CD14-positive monocyte (primary cell): ENCODE results near the gene PPIG. TPM values are rescaled to one million over a fixed set of nuclear protein-coding genes. Genes with fewer than 3 reads are reported as not detected.

ENCODE experiments used
- DNase-seq, 3 donors: peaks; one replicate each; pipeline ENCODE4 v3.0.0-alpha.2; 2011 to 2022
- H2AFZ ChIP-seq: 2 replicates; pipeline ENCODE4 v1.6.0; 2012; ENCODE audit warnings: mild to moderate bottlenecking, low read depth, low read length, inconsistent platforms; ENCODE audit not compliant: insufficient read depth, poor library complexity, severe bottlenecking
- H3K27ac ChIP-seq, 2 donors: 1 replicate in 1 of 2; 2 replicates in 1 of 2; pipeline ENCODE4 v1.5.1; 2012 to 2013; ENCODE audit warnings: low read length in 2 of 2, control low read depth in 1 of 2, inconsistent platforms in 1 of 2, low read depth in 1 of 2, mild to moderate bottlenecking in 1 of 2
- H3K27me3 ChIP-seq, 2 donors: one replicate each; pipeline versions ENCODE4 v1.6.0 to v1.6.1; 2011 to 2013; ENCODE audit warnings: low read length in 2 of 2; ENCODE audit not compliant: control insufficient read depth in 2 of 2, insufficient read depth in 2 of 2
- H3K36me3 ChIP-seq, 2 donors: replicated peaks in 1 of 2; 1 replicate in 1 of 2; 2 replicates in 1 of 2; pipeline versions ENCODE4 v1.5.1 to v1.6.1; 2012 to 2013; ENCODE audit warnings: low read length in 2 of 2, control low read depth in 1 of 2, inconsistent platforms in 1 of 2, mild to moderate bottlenecking in 1 of 2; ENCODE audit not compliant: insufficient read depth in 2 of 2, control insufficient read depth in 1 of 2
- H3K4me1 ChIP-seq, 2 donors: 1 replicate in 1 of 2; 2 replicates in 1 of 2; pipeline versions ENCODE4 v1.5.1 to v1.6.1; 2012 to 2013; ENCODE audit warnings: low read length in 2 of 2, control low read depth in 1 of 2, inconsistent platforms in 1 of 2, mild to moderate bottlenecking in 1 of 2, moderate library complexity in 1 of 2; ENCODE audit not compliant: insufficient read depth in 2 of 2, control insufficient read depth in 1 of 2
- H3K4me2 ChIP-seq: replicated peaks from 2 replicates; pipeline ENCODE3; 2012; ENCODE audit warnings: low read length, moderate library complexity, mild to moderate bottlenecking; ENCODE audit not compliant: poor library complexity, severe bottlenecking; ENCODE audit errors: extremely low read depth
- H3K4me3 ChIP-seq, 3 experiments: fragments of 200-600 bp in 1 of 3; sonication (generic) in 1 of 3; replicated peaks in 1 of 3; 1 replicate in 2 of 3; 2 replicates in 1 of 3; pipeline ENCODE4 v1.5.1; 2011 to 2013; ENCODE audit warnings: low read length in 3 of 3, mild to moderate bottlenecking in 3 of 3, control low read depth in 2 of 3, low read depth in 2 of 3, inconsistent platforms in 1 of 3, moderate library complexity in 1 of 3
- H3K79me2 ChIP-seq: 2 replicates; pipeline ENCODE4 v1.6.0; 2012; ENCODE audit warnings: mild to moderate bottlenecking, control low read depth, inconsistent platforms, low read length, moderate library complexity; ENCODE audit not compliant: insufficient read depth
- H3K9ac ChIP-seq: 2 replicates; pipeline ENCODE4 v1.6.0; 2017; ENCODE audit warnings: low read length, mild to moderate bottlenecking; ENCODE audit not compliant: insufficient read depth, poor library complexity, severe bottlenecking
- H3K9me3 ChIP-seq, 2 donors: replicated peaks in 1 of 2; 1 replicate in 1 of 2; 2 replicates in 1 of 2; pipeline versions ENCODE4 v1.5.1 to v1.6.1; 2012 to 2013; ENCODE audit warnings: low read length in 2 of 2, control low read depth in 1 of 2; ENCODE audit not compliant: control insufficient read depth in 1 of 2, insufficient read depth in 1 of 2
- H4K20me1 ChIP-seq: 2 replicates; pipeline ENCODE4 v1.6.0; 2012; ENCODE audit warnings: mild to moderate bottlenecking, low read length, control low read depth, moderate library complexity; ENCODE audit not compliant: insufficient read depth
- H3K27ac Mint-ChIP-seq, 7 donors: one replicate each; pipeline ENCODE4 v1.8.0; 2020; ENCODE audit warnings: mild to moderate bottlenecking in 7 of 7, mixed read lengths in 7 of 7, moderate library complexity in 6 of 7, inconsistent platforms in 2 of 7
- H3K27me3 Mint-ChIP-seq, 3 donors: one replicate each; pipeline ENCODE4 v1.8.0; 2021 to 2022; ENCODE audit warnings: low read depth in 3 of 3, mild to moderate bottlenecking in 3 of 3, mixed read lengths in 3 of 3, moderate library complexity in 3 of 3, inconsistent platforms in 1 of 3
- H3K36me3 Mint-ChIP-seq, 2 donors: one replicate each; pipeline ENCODE4 v1.8.0; 2020; ENCODE audit warnings: mixed read lengths in 2 of 2, inconsistent platforms in 1 of 2, mild to moderate bottlenecking in 1 of 2
- H3K4me1 Mint-ChIP-seq: one replicate; pipeline ENCODE4 v1.8.0; 2020; ENCODE audit warnings: mild to moderate bottlenecking, mixed read lengths
- H3K4me3 Mint-ChIP-seq, 2 donors: one replicate each; pipeline ENCODE4 v1.8.0; 2020; ENCODE audit warnings: mild to moderate bottlenecking in 2 of 2, mixed read lengths in 2 of 2, moderate library complexity in 1 of 2
- H3K9me3 Mint-ChIP-seq, 7 donors: one replicate each; pipeline ENCODE4 v1.8.0; 2020 to 2022; ENCODE audit warnings: mixed read lengths in 7 of 7, mild to moderate bottlenecking in 6 of 7, moderate library complexity in 6 of 7, inconsistent platforms in 2 of 7
- WGBS: methylation state at CpG from one replicate; pipeline ENCODE4 v1.1.5; 2013; ENCODE audit warnings: missing lambda C conversion rate; ENCODE audit not compliant: insufficient coverage; 5-methylcytosine and 5-hydroxymethylcytosine counted together
- intact Hi-C, 2 donors: fragments of 100-400 bp; cut with micrococcal nuclease; formaldehyde crosslinking; loops; one replicate each; pipeline versions ENCODE4 v1.15.0 to v1.15.1; 2023
- polyA plus RNA-seq, 3 donors: library from polyadenylated mRNA; depleted of rRNA in 1 of 3; unstranded in 2 of 3; stranded (reverse) in 1 of 3; fragments of 300-500 nt in 2 of 3; fragments of >200 nt in 1 of 3; fragmentation: Illumina TruSeq in 2 of 3; gene quantifications; 1 replicate in 2 of 3; 2 replicates in 1 of 3; pipeline ENCODE4 v1.2.3, GENCODE V29; 2012 to 2021
- TF ChIP-seq, protein P1 (sequence below): fragments of 200-600 bp; IDR thresholded peaks from one replicate; pipeline ENCODE4 v1.8.0; 2022; ENCODE audit warnings: antibody characterized with exemption, mild to moderate bottlenecking

PPIG gene
- polyA plus RNA-seq, 3 donors = 21.0 to 34.4 (median 21.3) TPM

DNA sequence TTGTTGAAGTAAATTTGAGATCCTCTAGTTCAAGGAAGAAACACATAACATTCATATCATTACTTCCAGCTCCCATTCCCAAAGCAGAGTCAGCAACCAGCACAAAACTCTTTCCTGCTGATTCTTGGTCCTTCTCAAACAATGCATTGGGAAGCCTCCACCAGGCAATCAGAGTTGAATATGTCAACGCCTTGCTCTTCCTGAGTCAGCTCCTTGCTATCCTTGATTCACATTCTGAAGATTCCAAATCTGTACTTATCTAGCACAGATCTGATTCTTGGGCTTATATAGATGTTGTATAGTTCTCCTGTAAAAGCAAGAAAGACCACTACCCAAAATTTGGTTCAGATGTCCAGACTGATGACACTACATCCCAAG lies 80.4 kb downstream of the PPIG start:
- intact Hi-C loops = no loop called here
- no peaks in the 10 kb centered on the region for H3K9me3 ChIP-seq
- H4K20me1 ChIP-seq = no peaks in the 10 kb centered on the region
- no peaks in the 10 kb centered on the region for H3K36me3 ChIP-seq
- Mint-ChIP-seq H3K9me3 (peaks cover 0 to 3% (median 0%) of the 10 kb centered on the region in 7 donors), H3K27ac (peak overlapping the region in 1 of 7 donors; percentile 2), H3K4me3 (no peak overlapping the region), H3K4me1 (peaks cover 7% of the 10 kb centered on the region), H3K36me3 (no peaks in the 10 kb centered on the region), H3K27me3 (peaks cover 0 to 3% (median 2%) of the 10 kb centered on the region in 3 donors)
- TF ChIP-seq, protein P1, sequence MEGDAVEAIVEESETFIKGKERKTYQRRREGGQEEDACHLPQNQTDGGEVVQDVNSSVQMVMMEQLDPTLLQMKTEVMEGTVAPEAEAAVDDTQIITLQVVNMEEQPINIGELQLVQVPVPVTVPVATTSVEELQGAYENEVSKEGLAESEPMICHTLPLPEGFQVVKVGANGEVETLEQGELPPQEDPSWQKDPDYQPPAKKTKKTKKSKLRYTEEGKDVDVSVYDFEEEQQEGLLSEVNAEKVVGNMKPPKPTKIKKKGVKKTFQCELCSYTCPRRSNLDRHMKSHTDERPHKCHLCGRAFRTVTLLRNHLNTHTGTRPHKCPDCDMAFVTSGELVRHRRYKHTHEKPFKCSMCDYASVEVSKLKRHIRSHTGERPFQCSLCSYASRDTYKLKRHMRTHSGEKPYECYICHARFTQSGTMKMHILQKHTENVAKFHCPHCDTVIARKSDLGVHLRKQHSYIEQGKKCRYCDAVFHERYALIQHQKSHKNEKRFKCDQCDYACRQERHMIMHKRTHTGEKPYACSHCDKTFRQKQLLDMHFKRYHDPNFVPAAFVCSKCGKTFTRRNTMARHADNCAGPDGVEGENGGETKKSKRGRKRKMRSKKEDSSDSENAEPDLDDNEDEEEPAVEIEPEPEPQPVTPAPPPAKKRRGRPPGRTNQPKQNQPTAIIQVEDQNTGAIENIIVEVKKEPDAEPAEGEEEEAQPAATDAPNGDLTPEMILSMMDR = no peak
- DNase-seq = no peak
- no peak overlapping the region for H3K27ac ChIP-seq
- no peak overlapping the region for H3K9ac ChIP-seq
- H3K4me2 ChIP-seq = no peak overlapping the region
- H3K79me2 ChIP-seq = no peaks in the 10 kb centered on the region
- H3K27me3 ChIP-seq = no peaks in the 10 kb centered on the region
- peaks cover 0 to 2% of the 10 kb centered on the region in 2 donors for H3K4me1 ChIP-seq
- no CpG with 5 or more reads among the region's 1 CpG for WGBS
- no peak overlapping the region for H2AFZ ChIP-seq
- H3K4me3 ChIP-seq = no peak overlapping the region

DNA sequence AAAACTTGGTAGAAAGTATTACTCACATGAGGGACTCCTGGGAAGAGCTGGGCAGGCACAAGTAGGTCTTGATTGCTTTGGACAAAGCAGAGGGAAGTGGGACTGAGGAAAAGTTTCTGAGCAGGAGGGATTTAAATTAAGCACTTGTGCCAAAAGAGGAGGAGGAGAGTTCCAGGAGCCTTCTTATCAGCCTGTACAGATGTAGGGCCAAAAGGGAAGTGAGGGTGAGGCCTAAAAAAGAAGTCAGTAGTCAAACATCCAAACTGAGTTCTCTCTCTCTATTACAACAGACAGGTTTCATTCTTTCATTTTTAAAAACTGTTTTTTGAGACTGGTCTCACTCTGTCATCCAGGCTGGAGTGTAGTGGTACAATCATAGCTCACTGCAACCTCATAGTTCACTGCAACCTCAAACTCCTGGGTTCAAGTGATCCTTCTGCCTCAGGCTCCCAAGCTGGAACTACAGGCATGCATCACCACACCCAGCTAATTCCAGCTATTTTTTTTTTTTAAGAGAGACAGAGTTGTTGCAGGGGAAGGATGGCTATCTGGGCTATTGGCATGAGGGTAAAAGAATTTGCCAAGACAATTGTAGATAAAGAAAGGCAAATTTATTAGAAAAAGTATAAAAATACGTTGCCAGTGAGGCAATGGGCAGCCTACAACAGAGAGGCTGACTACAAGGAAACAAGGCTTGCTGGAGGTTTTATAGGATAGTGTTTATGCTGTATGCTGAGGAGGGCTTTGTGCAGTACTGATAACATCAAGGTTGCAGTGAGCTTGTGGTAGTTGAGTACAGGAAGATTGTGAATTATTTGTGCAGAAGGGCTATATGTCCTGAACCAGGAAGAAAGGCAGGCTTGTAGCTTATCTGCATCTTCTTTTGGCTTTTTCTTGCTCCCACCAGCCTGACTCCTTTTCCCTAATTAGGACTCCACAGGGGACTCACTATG lies 81.1 kb downstream of the PPIG start:
- H3K9me3 ChIP-seq = no peaks in the 10 kb centered on the region
- peaks cover 5% of the 10 kb centered on the region for H3K4me1 Mint-ChIP-seq
- H3K27me3 ChIP-seq = no peaks in the 10 kb centered on the region
- TF ChIP-seq, protein P1 = no peak
- H3K27ac ChIP-seq = no peak overlapping the region
- intact Hi-C loops = no loop called here
- no peaks in the 10 kb centered on the region for H4K20me1 ChIP-seq
- no peaks in the 10 kb centered on the region for H3K4me1 ChIP-seq
- H3K36me3 Mint-ChIP-seq = no peaks in the 10 kb centered on the region
- 43% methylated on average over 1 of the region's 1 CpG for WGBS
- H3K27me3 Mint-ChIP-seq = peaks cover 0 to 3% (median 2%) of the 10 kb centered on the region in 3 donors
- peaks cover 0 to 3% (median 0%) of the 10 kb centered on the region in 7 donors for H3K9me3 Mint-ChIP-seq
- H3K79me2 ChIP-seq = no peaks in the 10 kb centered on the region
- no peak overlapping the region for H3K4me2 ChIP-seq
- H3K9ac ChIP-seq = no peak overlapping the region
- peak overlapping the region in 2 of 7 donors; percentile 2 to 38 for H3K27ac Mint-ChIP-seq
- DNase-seq = no peak
- H3K4me3 Mint-ChIP-seq = no peak overlapping the region
- no peak overlapping the region for H2AFZ ChIP-seq
- H3K36me3 ChIP-seq = no peaks in the 10 kb centered on the region
- H3K4me3 ChIP-seq = no peak overlapping the region
